Measurements from ENCODE around the gene SIK2.

DNA sequence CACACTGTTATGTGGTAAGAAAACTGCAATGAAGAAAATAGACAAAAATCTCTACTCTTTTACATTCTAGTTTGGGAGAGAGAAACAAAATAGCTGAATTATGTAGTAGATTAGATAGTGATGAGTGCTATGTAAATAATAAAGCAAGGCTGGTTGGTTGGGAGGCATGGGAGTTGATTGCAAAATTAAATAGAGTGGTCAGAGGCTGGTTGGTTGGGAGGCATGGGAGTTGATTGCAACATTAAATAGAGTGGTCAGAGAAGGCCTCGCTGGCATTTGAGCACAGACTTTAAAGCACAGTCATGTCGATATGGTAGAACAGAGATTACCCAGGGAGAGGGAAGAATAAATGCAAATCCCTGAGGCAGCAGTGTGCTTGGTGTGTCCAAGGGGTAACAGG, 22.4 kb downstream of the SIK2 start:
- TF ChIP-seq RARB (CRISPR knock-in tag; IDR thresholded peaks at IDR 0.05) (no peak), TOX (CRISPR knock-in tag; IDR thresholded peaks at IDR 0.05; ENCODE audit: borderline replicate concordance) (no peak)
- TF ChIP-seq, protein P1, sequence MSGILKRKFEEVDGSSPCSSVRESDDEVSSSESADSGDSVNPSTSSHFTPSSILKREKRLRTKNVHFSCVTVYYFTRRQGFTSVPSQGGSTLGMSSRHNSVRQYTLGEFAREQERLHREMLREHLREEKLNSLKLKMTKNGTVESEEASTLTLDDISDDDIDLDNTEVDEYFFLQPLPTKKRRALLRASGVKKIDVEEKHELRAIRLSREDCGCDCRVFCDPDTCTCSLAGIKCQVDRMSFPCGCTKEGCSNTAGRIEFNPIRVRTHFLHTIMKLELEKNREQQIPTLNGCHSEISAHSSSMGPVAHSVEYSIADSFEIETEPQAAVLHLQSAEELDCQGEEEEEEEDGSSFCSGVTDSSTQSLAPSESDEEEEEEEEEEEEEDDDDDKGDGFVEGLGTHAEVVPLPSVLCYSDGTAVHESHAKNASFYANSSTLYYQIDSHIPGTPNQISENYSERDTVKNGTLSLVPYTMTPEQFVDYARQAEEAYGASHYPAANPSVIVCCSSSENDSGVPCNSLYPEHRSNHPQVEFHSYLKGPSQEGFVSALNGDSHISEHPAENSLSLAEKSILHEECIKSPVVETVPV (CRISPR knock-in tag; IDR thresholded peaks at IDR 0.05) = no peak
- TF ChIP-seq, protein P2, sequence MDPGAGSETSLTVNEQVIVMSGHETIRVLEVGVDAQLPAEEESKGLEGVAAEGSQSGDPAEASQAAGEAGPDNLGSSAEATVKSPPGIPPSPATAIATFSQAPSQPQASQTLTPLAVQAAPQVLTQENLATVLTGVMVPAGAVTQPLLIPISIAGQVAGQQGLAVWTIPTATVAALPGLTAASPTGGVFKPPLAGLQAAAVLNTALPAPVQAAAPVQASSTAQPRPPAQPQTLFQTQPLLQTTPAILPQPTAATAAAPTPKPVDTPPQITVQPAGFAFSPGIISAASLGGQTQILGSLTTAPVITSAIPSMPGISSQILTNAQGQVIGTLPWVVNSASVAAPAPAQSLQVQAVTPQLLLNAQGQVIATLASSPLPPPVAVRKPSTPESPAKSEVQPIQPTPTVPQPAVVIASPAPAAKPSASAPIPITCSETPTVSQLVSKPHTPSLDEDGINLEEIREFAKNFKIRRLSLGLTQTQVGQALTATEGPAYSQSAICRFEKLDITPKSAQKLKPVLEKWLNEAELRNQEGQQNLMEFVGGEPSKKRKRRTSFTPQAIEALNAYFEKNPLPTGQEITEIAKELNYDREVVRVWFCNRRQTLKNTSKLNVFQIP (CRISPR knock-in tag; IDR thresholded peaks at IDR 0.05; ENCODE audit: borderline replicate concordance, low read depth) = no peak
- TF ChIP-seq, protein P3, sequence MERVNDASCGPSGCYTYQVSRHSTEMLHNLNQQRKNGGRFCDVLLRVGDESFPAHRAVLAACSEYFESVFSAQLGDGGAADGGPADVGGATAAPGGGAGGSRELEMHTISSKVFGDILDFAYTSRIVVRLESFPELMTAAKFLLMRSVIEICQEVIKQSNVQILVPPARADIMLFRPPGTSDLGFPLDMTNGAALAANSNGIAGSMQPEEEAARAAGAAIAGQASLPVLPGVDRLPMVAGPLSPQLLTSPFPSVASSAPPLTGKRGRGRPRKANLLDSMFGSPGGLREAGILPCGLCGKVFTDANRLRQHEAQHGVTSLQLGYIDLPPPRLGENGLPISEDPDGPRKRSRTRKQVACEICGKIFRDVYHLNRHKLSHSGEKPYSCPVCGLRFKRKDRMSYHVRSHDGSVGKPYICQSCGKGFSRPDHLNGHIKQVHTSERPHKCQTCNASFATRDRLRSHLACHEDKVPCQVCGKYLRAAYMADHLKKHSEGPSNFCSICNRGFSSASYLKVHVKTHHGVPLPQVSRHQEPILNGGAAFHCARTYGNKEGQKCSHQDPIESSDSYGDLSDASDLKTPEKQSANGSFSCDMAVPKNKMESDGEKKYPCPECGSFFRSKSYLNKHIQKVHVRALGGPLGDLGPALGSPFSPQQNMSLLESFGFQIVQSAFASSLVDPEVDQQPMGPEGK (CRISPR knock-in tag; IDR thresholded peaks at IDR 0.05; ENCODE audit: borderline replicate concordance) = no peak
